ENCODE results near the gene TMEM242. TPM values are rescaled to one million over a fixed set of nuclear protein-coding genes. Genes with fewer than 3 reads are reported as not detected.

TMEM242 gene
- total and polyA plus RNA-seq, 2 of the 4 experiments (the other 2 are of a cell fraction): 2.3 to 4.6 TPM

GRCh38 chr6:157269261-157269794 lies 54.0 kb downstream of the TMEM242 start:
- H3K27ac ChIP-seq (ENCODE audit: insufficient read depth, low read length): no peak overlapping the region
- H3K79me1 ChIP-seq (ENCODE audit: low read depth in 1 of 2, low read length in 2 of 2): no peaks in the 10 kb centered on the region
- H3K9me3 ChIP-seq (ENCODE audit: control insufficient read depth, insufficient read depth, low read length): no peaks in the 10 kb centered on the region
- H4K5ac ChIP-seq (ENCODE audit: low read depth, low read length): no peak overlapping the region
- H2BK20ac ChIP-seq (ENCODE audit: low read depth, low read length): no peak overlapping the region
- POLR2A ChIA-PET (ENCODE audit: unreplicated experiment): no interaction called here
- CTCF ChIA-PET: no interaction called here
- H3K4ac ChIP-seq (ENCODE audit: low read depth, low read length): no peak overlapping the region
- intact Hi-C loops (cut with micrococcal nuclease): no loop called here
- H3K36me3 ChIP-seq (ENCODE audit: control insufficient read depth, insufficient read depth, low read length): no peaks in the 10 kb centered on the region
- in situ Hi-C loops (cut with MboI; ENCODE audit: low sequenced_read_pairs): no loop called here
- H3K14ac ChIP-seq (replicated peaks; ENCODE audit: low read depth, low read length): no peak overlapping the region
- H3K18ac ChIP-seq (ENCODE audit: low read depth, low read length): no peak overlapping the region
- peaks cover 8% of the 10 kb centered on the region; the same call in 1 of the 2 replicates for H3K27me3 ChIP-seq (ENCODE audit: control insufficient read depth, insufficient read depth, low read length)
- no peak overlapping the region for H3K56ac ChIP-seq (ENCODE audit: extremely low read depth, insufficient read depth, low read length)
- dilution Hi-C loops (cut with HindIII; ENCODE audit: low sequenced_read_pairs, unreplicated experiment): no loop called here
- TF ChIP-seq SMC3 (IDR thresholded peaks at IDR 0.05; ENCODE audit: low read depth, low read length) (no peak), POLR2A (IDR thresholded peaks at IDR 0.05; ENCODE audit: low read depth, low read length) (no peak), RCOR1 (IDR thresholded peaks at IDR 0.05; ENCODE audit: insufficient replicate concordance, low read length) (no peak), USF2 (IDR thresholded peaks at IDR 0.05; ENCODE audit: low read depth, low read length) (no peak), FOS (IDR thresholded peaks at IDR 0.05; ENCODE audit: low read depth, low read length) (no peak), CHD1 (IDR thresholded peaks at IDR 0.05; ENCODE audit: low read depth, low read length) (no peak), NFE2L2 (IDR thresholded peaks at IDR 0.05; ENCODE audit: low read depth, low read length) (no peak), ELK1 (IDR thresholded peaks at IDR 0.05; ENCODE audit: borderline replicate concordance, low read depth, low read length) (no peak), MAFK (IDR thresholded peaks at IDR 0.05; ENCODE audit: low read depth, low read length) (no peak)
- H2AK5ac ChIP-seq (ENCODE audit: low read depth, low read length): no peak overlapping the region
- H2BK120ac ChIP-seq (ENCODE audit: low read depth, low read length): no peak overlapping the region
- no peak overlapping the region for H2AK9ac ChIP-seq (replicated peaks; ENCODE audit: low read depth, low read length, poor library complexity)
- peaks cover 3% of the 10 kb centered on the region; the same call in 1 of the 2 replicates for H3K9me1 ChIP-seq (ENCODE audit: insufficient read depth, low read length)
- no peak overlapping the region for H3K4me3 ChIP-seq (ENCODE audit: insufficient read depth, low read depth, low read length)
- H3K9ac ChIP-seq (ENCODE audit: low read depth, low read length): no peak overlapping the region
- no TSS peak for BruUV-seq (replicated peaks)
- no peaks in the 10 kb centered on the region for H4K20me1 ChIP-seq (ENCODE audit: insufficient read depth, low read length)
- H3K4me2 ChIP-seq (ENCODE audit: low read depth, low read length): no peak overlapping the region; the same call in 1 of the 2 replicates
- peaks cover 6% of the 10 kb centered on the region for H3K4me1 ChIP-seq (ENCODE audit: control insufficient read depth, insufficient read depth, low read length)
- H4K8ac ChIP-seq (ENCODE audit: low read depth in 2 of 2, low read length in 2 of 2): no peak overlapping the region
- ATAC-seq (ENCODE audit: low read depth) (peak; percentile 40; the same call in 1 of the 2 replicates), DNase-seq (peak; percentile 60)
- H4K91ac ChIP-seq (ENCODE audit: insufficient read depth, low read depth, low read length): no peak overlapping the region; the same call in 1 of the 2 replicates
- WGBS, 2 experiments (ENCODE audit: extremely low coverage in 2 of 2, insufficient read length in 1 of 2): 30% methylated on average over 3 of the region's 16 CpGs; no CpG with 5 or more reads in 1 of the 2 experiments
- H2BK5ac ChIP-seq (ENCODE audit: low read depth, low read length, poor library complexity, severe bottlenecking): no peak overlapping the region
- peak overlapping the region; percentile 74 for H2AFZ ChIP-seq (replicated peaks; ENCODE audit: low read length, poor library complexity)
- H2BK15ac ChIP-seq (ENCODE audit: low read depth, low read length): no peak overlapping the region
- H3K23ac ChIP-seq (ENCODE audit: low read depth, low read length): no peak overlapping the region
